ENCODE results near the gene DHX16. TPM values are rescaled to one million over a fixed set of nuclear protein-coding genes. Genes with fewer than 3 reads are reported as not detected.

DHX16 gene
- total and polyA plus RNA-seq, 9 of the 15 experiments (the other 6 are each of a cell fraction or from before 2014, with no cell fraction given), result 14.6 to 66.1 (median 47.5) TPM

GRCh38 chr6:30686009-30686907 lies 13.5 kb upstream of the DHX16 start, which contains the start of gene PPP1R18 (continued):
- TF ChIP-seq DNMT1 (IDR thresholded peaks at IDR 0.05), result 0 out of 2 replicates have a peak, but pooled peaks have one; percentile 73
- peak; percentile 81 for TF ChIP-seq ETS1 (conservative IDR thresholded peaks at IDR 0.05; ENCODE audit: control insufficient read depth, low read depth, low read length)
- TF ChIP-seq CHD4 (IDR thresholded peaks at IDR 0.05; ENCODE audit: insufficient read depth, insufficient replicate concordance, low read depth, low read length, poor library complexity, severe bottlenecking), result peak; percentile 11
- TF ChIP-seq RHOXF2B (CRISPR knock-in tag; conservative IDR thresholded peaks at IDR 0.05), result peak; percentile 78; the same call in 1 of the 2 replicates
- no peak for TF ChIP-seq ZNF41 (CRISPR knock-in tag; conservative IDR thresholded peaks at IDR 0.05)
- no peak for TF ChIP-seq HINFP (tag; conservative IDR thresholded peaks at IDR 0.05; ENCODE audit: low read depth)
- peak; percentile 46; the same call in 1 of the 2 replicates for TF ChIP-seq NFRKB (IDR thresholded peaks at IDR 0.05; ENCODE audit: low read depth)
- peak; percentile 82 for TF ChIP-seq PRDM10 (IDR thresholded peaks at IDR 0.05; ENCODE audit: partially characterized antibody)
- TF ChIP-seq MTA2 (IDR thresholded peaks at IDR 0.05; ENCODE audit: low read depth), result no peak; the same call in 1 of the 2 replicates
- no peak for TF ChIP-seq SMAD1 (IDR thresholded peaks at IDR 0.05; ENCODE audit: low read depth, low read length, partially characterized antibody)
- no peak for TF ChIP-seq SRSF7 (optimal IDR thresholded peaks at IDR 0.05; ENCODE audit: low read depth, low read length)
- no peak for TF ChIP-seq SMAD2 (IDR thresholded peaks at IDR 0.05; ENCODE audit: low read depth, low read length)
- peak; percentile 53 for TF ChIP-seq ELF4 (CRISPR knock-in tag; IDR thresholded peaks at IDR 0.05)
- TF ChIP-seq POLR2AphosphoS2 (IDR thresholded peaks at IDR 0.05; ENCODE audit: low read length), result no peak
- TF ChIP-seq DPF2 (IDR thresholded peaks at IDR 0.05), result peak; percentile 16; the same call in 1 of the 2 replicates
- no peak for TF ChIP-seq ZC3H8 (IDR thresholded peaks at IDR 0.05)
- no peak for TF ChIP-seq CCNT2 (IDR thresholded peaks at IDR 0.05; ENCODE audit: borderline replicate concordance, extremely low read depth, insufficient read length, low read depth, low read length)
- no peak for TF ChIP-seq ZNF408 (CRISPR knock-in tag; IDR thresholded peaks at IDR 0.05; ENCODE audit: low read depth)

All from K562 (cell line).